GM19324 (cell line): Measurements from ENCODE around the gene RCCD1.

Experiments used
- ATAC-seq: cut with Tn5 transposase; IDR thresholded peaks from one replicate; pipeline ENCODE4 v1.9.1; 2021; ENCODE audit warnings: mild to moderate bottlenecking, moderate library complexity; ENCODE audit not compliant: unreplicated experiment, low FRiP score

Gene RCCD1

DNA sequence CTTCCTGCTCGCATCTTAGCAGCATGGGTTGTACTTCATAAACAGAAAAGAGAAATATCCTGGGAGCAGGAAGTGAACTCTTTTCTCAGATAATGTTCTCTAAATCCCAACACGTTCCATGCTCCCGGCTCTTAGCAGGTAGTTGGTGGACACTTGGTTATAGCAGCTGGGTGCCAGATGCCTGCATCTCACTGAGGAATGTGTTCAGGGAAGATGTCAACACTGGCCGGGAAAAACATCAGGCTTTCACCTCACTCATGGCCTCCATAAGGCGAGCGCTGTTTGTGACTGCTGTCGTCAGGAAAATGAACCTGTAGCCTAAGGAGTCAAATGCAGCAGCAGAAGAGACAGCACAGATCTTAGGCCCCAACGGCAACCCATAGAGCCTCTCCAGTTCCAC, 44.1 kb downstream of the RCCD1 start:
- no peak for ATAC-seq

DNA sequence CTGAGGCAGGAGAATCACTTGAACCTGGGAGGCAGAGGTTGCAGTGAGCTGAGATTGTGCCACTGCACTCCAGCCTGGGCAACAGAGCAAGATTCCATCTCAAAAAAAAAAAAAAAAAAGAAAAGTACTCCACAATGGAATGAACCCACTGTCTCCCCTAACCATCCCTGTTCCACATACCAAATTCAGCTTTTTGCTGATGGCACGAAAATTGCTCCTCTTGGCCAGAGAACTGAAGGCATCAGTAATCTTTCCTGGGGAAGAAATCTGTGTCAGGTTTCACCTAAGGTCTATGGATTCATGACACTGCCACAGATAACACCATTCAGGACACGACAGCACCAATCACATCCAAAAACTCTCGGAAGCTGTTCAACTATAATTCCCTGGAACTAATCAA, 46.5 kb downstream of the RCCD1 start:
- no peak for ATAC-seq

DNA sequence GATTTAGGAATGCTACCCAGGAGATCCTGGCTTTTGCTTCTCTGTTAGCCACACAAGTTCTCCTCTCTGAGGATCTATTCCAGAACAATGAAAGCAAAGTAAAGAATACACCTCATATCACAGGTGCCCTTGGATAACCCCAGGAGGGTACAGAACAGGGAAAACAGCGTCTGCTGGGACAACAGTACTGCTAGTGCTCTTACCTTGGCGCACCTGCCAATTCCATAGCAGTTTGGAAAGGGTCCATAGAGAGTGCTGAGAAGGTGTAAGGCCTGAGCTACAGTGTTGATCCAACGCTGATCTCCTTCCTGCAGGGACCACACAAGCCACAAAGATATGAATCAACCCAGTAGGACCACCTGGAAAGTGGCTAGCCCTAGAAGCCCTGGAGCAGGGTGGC, 52.6 kb downstream of the RCCD1 start:
- ATAC-seq, result no peak
